ENCODE data around the gene LZTR1. TPM values are rescaled to one million over a fixed set of nuclear protein-coding genes. Genes with fewer than 3 reads are reported as not detected.
A peak's percentile ranks its signal among the peaks of the same experiment; 100 is the strongest.

LZTR1 gene
- total RNA-seq, 1 donor from 2014 or later, result 18.1 TPM

DNA sequence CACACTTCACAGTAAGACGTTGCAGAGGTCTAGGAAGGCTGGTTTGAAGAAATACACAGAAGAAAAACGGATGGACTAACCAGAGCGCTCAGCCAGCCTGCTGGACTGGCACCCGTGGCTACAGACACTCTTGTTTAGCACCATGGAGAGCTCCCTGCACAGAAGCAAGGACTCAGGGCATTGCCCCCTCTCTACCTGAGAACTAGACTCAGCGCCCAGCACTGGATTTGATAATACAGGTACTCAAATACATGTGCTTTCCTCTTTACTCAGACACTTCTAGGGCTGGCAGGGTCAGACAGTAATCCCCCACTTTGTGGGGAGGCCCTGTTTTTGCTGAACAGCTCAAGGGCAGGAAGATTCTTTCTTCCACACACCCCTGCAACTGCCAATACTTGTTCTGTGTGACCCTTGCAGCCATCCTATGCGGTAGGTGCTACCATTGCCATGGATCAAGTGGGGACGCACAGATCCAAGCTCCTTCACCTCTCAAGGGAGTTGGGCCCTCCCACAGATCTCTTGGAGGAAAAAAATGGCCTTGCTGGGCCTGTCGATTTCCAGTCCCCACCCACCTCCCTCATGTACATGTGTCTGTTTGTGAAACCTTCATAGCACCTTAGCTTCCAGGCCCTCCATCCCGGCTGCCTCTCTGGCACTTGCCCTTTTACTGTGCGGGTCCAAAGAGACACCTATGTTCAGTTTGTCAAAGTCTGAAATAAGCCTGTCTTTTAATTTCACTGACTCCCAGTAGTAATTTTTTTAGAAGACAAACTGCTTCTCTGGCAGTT is 27.7 kb downstream of the LZTR1 start:
- no peak for DNase-seq
- H3K9me3 ChIP-seq (replicated peaks), result no peaks in the 10 kb centered on the region
- TF ChIP-seq, protein P1, sequence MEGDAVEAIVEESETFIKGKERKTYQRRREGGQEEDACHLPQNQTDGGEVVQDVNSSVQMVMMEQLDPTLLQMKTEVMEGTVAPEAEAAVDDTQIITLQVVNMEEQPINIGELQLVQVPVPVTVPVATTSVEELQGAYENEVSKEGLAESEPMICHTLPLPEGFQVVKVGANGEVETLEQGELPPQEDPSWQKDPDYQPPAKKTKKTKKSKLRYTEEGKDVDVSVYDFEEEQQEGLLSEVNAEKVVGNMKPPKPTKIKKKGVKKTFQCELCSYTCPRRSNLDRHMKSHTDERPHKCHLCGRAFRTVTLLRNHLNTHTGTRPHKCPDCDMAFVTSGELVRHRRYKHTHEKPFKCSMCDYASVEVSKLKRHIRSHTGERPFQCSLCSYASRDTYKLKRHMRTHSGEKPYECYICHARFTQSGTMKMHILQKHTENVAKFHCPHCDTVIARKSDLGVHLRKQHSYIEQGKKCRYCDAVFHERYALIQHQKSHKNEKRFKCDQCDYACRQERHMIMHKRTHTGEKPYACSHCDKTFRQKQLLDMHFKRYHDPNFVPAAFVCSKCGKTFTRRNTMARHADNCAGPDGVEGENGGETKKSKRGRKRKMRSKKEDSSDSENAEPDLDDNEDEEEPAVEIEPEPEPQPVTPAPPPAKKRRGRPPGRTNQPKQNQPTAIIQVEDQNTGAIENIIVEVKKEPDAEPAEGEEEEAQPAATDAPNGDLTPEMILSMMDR (IDR thresholded peaks at IDR 0.05; ENCODE audit: borderline replicate concordance), result no peak
- no peaks in the 10 kb centered on the region for H3K27me3 ChIP-seq (ENCODE audit: low read depth)
- H3K4me3 ChIP-seq, result no peak overlapping the region
- peaks cover 14% of the 10 kb centered on the region for H3K4me1 ChIP-seq
- H3K36me3 ChIP-seq, result no peaks in the 10 kb centered on the region
- intact Hi-C loops (cut with micrococcal nuclease), result no loop called here
- no peak overlapping the region for H3K27ac ChIP-seq (replicated peaks)

DNA sequence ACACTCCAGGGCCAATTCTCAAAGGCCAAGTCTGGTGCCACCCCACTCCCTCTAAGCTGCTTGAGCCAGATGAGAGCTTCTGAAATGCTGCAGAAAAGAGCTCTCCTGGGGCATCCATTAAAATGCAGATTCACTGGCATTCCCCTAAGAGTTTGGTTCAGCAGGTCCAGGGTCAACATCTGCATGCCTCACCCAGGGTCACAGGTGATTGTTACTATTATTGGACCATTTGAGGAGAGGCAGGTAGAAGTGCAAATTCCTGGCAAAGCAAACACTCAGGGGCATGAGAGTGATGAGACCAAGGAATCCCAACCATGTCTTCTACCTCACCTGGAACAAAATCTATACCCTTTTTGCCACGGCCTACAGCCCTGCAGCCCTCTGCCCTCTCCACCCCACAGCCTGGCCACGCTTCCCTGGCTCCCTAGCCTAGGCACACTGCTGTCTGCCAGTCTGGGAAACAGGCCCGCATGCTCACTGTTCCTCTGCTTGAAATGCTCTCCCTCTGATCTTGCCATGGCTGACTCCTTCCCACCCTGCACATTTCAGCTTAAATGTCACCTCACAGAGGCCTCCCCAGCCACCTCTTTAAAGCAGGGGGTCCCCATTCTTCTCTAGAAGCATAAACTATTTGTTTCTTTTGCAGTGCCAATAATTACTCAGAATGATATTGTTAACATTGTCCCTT is 28.5 kb downstream of the LZTR1 start:
- H3K9me3 ChIP-seq (replicated peaks), result no peaks in the 10 kb centered on the region
- no peaks in the 10 kb centered on the region for H3K36me3 ChIP-seq
- no peaks in the 10 kb centered on the region for H3K27me3 ChIP-seq (ENCODE audit: low read depth)
- intact Hi-C loops (cut with micrococcal nuclease), result no loop called here
- TF ChIP-seq, protein P1 (IDR thresholded peaks at IDR 0.05; ENCODE audit: borderline replicate concordance), result no peak
- no peak overlapping the region for H3K27ac ChIP-seq (replicated peaks)
- H3K4me1 ChIP-seq, result peaks cover 22% of the 10 kb centered on the region
- no peak for DNase-seq
- no peak overlapping the region for H3K4me3 ChIP-seq

DNA sequence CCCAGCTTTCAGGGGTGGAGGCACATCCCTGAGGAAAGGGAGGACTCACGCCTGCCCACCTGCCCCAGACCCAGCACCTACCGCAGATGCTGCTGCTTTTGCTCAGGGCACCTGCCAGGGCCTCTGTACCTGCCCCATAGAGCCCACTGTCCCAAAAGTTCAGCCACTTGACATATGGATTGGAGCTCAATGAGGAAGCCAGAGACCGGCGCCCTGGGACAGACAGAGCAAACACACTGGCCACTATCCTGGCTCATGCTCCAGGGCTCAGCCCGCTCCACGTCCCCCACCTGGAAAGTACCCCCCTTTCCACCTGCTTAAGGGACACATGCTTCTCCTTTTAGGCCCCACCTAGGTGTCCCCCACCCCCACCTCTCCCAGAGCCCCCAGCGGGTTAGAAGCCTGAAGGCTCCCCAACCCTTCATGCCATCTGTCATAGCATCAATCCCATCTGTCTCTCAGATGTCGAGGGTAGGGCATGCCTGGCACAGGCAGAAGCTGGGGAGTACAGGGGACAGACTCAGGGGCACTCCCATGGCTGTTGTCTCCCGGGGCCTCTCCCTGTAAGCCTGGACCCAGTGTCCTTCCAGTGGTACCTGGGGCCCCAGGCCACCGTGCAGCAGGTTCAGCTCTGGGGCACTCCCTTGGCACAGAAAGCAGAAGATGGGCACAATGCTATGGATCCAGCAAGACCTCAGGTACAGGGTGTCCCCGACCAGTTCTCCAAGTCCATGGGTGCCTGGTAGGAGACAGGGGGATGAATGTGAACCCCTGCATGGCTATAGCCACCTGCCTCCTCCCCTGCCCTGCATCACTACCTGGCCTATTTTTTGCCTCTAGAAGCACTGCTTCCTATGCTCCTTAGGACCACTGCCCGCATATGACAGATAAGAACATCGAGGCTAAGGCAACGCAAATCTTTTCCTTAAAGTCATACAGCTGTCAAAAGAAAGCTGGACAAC is 30.6 kb downstream of the LZTR1 start:
- Histone ChIP-seq H3K27me3 (ENCODE audit: low read depth) (no peaks in the 10 kb centered on the region), H3K27ac (replicated peaks) (no peak overlapping the region), H3K36me3 (no peaks in the 10 kb centered on the region), H3K4me1 (peaks cover 26% of the 10 kb centered on the region), H3K9me3 (replicated peaks) (no peaks in the 10 kb centered on the region), H3K4me3 (no peak overlapping the region)
- TF ChIP-seq, protein P1 (IDR thresholded peaks at IDR 0.05; ENCODE audit: borderline replicate concordance), result no peak
- DNase-seq, result no peak
- intact Hi-C loops (cut with micrococcal nuclease), result no loop called here

DNA sequence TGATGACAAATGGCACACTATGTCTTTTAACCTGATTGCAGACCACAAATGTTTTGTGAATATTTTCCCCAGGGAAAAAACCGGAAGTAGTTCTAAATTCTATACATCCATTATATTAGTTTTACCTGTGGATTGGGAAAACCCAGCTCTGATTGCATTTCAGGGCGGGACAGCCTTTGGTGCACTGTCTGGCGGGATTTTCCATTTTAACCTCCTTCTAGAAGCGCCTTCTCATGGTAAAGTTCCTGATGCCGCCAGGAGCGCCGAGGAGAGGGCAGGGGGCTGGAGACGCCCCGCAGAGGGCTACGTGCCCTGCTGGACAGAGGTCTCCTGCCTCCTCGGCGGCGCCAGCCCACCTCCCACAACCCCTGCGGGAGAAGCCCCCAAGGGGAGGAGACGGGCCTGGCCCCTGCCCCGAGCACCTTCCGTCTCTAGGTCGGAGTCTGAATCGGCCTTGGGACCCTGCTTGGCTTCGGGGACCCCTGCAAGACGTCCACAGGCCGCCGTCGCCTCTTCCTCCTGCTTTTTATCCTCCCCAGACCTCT is 31.6 kb downstream of the LZTR1 start:
- TF ChIP-seq, protein P1 (IDR thresholded peaks at IDR 0.05; ENCODE audit: borderline replicate concordance), result no peak
- H3K4me3 ChIP-seq, result peak overlapping the region; percentile 71
- H3K27ac ChIP-seq (replicated peaks), result peak overlapping the region; percentile 81
- no peaks in the 10 kb centered on the region for H3K9me3 ChIP-seq (replicated peaks)
- DNase-seq, result no peak
- no peaks in the 10 kb centered on the region for H3K27me3 ChIP-seq (ENCODE audit: low read depth)
- no peaks in the 10 kb centered on the region for H3K36me3 ChIP-seq
- peaks cover 26% of the 10 kb centered on the region for H3K4me1 ChIP-seq
- intact Hi-C loops (cut with micrococcal nuclease), result no loop called here

DNA sequence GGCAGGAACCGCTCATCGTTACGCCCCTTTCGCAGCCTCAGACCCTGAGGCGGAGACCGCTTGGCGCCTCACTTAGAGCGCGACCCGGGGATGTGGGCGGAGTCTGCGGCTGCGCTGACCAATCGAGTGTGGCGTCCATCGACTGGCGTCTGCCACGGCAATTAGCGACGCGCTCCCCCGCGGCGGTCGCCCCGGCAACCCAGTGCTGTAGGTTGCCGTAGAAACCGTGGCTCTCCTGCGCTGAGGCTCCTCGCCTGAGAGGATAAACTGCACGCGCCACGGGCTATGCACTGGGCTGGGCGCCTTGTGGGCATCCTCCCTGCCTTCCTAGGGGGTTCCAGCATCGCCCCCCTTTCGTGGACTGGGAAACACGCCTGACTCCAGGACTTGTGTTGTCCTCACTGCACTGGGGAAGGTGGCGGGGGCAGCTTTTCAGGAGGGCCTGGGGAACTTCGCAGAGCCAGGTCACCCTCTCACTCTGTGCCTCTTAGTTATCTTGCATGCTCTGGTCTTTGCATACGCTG is 32.2 kb downstream of the LZTR1 start:
- DNase-seq, result peak; percentile 90
- intact Hi-C loops (cut with micrococcal nuclease), result no loop called here
- Histone ChIP-seq H3K27me3 (ENCODE audit: low read depth) (no peaks in the 10 kb centered on the region), H3K36me3 (no peaks in the 10 kb centered on the region), H3K4me1 (peaks cover 26% of the 10 kb centered on the region), H3K9me3 (replicated peaks) (no peaks in the 10 kb centered on the region), H3K27ac (replicated peaks) (peak overlapping the region; percentile 81), H3K4me3 (peak overlapping the region; percentile 71)
- TF ChIP-seq, protein P1 (IDR thresholded peaks at IDR 0.05; ENCODE audit: borderline replicate concordance), result no peak

All from left ventricle myocardium inferior (tissue), 1 donor.